CD8-positive, alpha-beta memory T cell (primary cell): ENCODE data around the gene FSCN2. TPM values are rescaled to one million over a fixed set of nuclear protein-coding genes. Genes with fewer than 3 reads are reported as not detected.

Source experiments
- polyA plus RNA-seq: library from polyadenylated mRNA; unstranded; fragments of 300-500 nt; fragmentation: Illumina TruSeq; gene quantifications from one replicate; pipeline ENCODE4 v1.2.3, GENCODE V29; 2021
- total RNA-seq, 2 experiments: library from RNA; stranded (reverse); gene quantifications; one replicate each; pipeline ENCODE4 v1.2.3, GENCODE V29; 2021

The FSCN2 gene
- total and polyA plus RNA-seq, 3 experiments from 2014 or later: 0.46 to 0.49 TPM; not detected in 1

Other genes starting within 250 kb of the FSCN2 start
- 10 to 100 TPM; 49.0 to 51.0 TPM for gene SLC38A10, start 233.1 kb upstream of the FSCN2 start, total RNA-seq
- gene SLC38A10, start 233.1 kb upstream of the FSCN2 start, polyA plus RNA-seq: 71.1 TPM
- not detected for gene BAHCC1, start 132.9 kb upstream of the FSCN2 start, total RNA-seq
- gene BAHCC1, start 132.9 kb upstream of the FSCN2 start, polyA plus RNA-seq: not detected
- gene ACTG1, start 15.6 kb upstream of the FSCN2 start, total RNA-seq: 1,000 to 10,000 TPM; 5,175 to 5,190 TPM
- gene ACTG1, start 15.6 kb upstream of the FSCN2 start, polyA plus RNA-seq: 1,950 TPM
- gene FAAP100, start 24.0 kb downstream of the FSCN2 start, total RNA-seq: 10 to 100 TPM; 52.5 to 55.3 TPM
- gene FAAP100, start 24.0 kb downstream of the FSCN2 start, polyA plus RNA-seq: 19.2 TPM
- gene NPLOC4, start 108.7 kb downstream of the FSCN2 start, total RNA-seq: 100 to 1,000 TPM; 125 to 126 TPM
- 63.1 TPM for gene NPLOC4, start 108.7 kb downstream of the FSCN2 start, polyA plus RNA-seq
- gene TSPAN10, start 108.8 kb downstream of the FSCN2 start, total RNA-seq: under 1 TPM; 0.31 TPM
- 0.49 TPM for gene TSPAN10, start 108.8 kb downstream of the FSCN2 start, polyA plus RNA-seq
- gene PDE6G, start 128.2 kb downstream of the FSCN2 start, total RNA-seq: 1 to 10 TPM; 1.9 to 2.2 TPM
- 1.5 TPM for gene PDE6G, start 128.2 kb downstream of the FSCN2 start, polyA plus RNA-seq
- 10 to 100 TPM; 50.8 to 55.7 TPM for gene OXLD1, start 138.2 kb downstream of the FSCN2 start, total RNA-seq
- 78.9 TPM for gene OXLD1, start 138.2 kb downstream of the FSCN2 start, polyA plus RNA-seq
- gene CCDC137, start 138.4 kb downstream of the FSCN2 start, total RNA-seq: 10 to 100 TPM; 68.6 to 70.7 TPM
- gene CCDC137, start 138.4 kb downstream of the FSCN2 start, polyA plus RNA-seq: 22.2 TPM
- gene ARL16, start 155.4 kb downstream of the FSCN2 start, total RNA-seq: 10 to 100 TPM; 16.3 to 19.7 TPM
- 33.0 TPM for gene ARL16, start 155.4 kb downstream of the FSCN2 start, polyA plus RNA-seq
- 100 to 1,000 TPM; 122 to 135 TPM for gene HGS, start 155.6 kb downstream of the FSCN2 start, total RNA-seq
- 36.7 TPM for gene HGS, start 155.6 kb downstream of the FSCN2 start, polyA plus RNA-seq
- 100 to 1,000 TPM; 246 to 255 TPM for gene MRPL12, start 175.0 kb downstream of the FSCN2 start, total RNA-seq
- 53.6 TPM for gene MRPL12, start 175.0 kb downstream of the FSCN2 start, polyA plus RNA-seq
- 10 to 100 TPM; 34.1 to 34.7 TPM for gene SLC25A10, start 183.9 kb downstream of the FSCN2 start, total RNA-seq
- gene SLC25A10, start 183.9 kb downstream of the FSCN2 start, polyA plus RNA-seq: 4.9 TPM